ENCODE results near the gene TEX38.

DNA sequence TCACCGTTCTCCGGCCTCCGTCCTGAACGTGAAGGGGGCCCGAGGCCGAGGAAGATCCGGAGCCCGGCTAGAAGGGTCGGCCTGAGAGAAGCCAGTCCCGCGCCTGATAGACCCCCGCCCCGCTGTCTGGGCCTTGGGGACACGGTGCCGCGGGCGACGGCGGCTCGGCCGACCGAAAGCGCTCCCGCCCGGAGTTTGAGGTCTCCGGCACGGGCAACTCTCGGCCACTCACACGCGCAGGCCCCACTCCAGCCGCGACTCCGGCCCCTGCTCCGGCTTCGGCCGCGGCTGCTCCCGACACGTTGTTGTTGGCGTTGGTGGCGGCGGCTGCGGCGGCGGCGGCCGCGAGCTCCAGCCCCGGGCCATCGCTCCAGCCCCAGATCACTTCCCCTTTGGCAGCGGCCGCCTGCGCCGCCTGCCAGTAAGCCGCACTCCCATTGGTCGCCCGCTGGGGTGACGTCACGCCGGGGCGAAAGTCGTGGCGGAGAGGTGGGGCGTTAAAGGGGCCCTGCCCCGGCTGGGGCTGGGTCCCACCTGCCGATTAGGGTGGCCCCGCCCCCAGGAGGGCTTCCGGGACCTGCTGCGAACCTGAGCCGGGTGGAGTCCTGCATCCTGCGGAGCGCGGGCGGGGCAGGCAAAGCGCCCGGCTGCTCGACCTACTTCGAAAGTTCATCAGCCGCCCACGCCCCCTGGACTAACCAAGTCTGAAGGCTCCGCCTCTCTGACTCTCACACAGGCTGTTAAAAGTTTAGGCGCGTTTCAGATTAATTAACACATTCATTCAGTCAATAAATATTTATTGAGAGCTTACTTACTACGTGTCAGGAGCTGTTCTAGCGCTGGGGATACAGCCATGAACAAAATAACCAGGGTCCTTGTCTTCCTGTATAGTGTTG, 47.3 kb downstream of the TEX38 start, which contains the start of gene EFCAB14:
- TF ChIP-seq, protein P1, sequence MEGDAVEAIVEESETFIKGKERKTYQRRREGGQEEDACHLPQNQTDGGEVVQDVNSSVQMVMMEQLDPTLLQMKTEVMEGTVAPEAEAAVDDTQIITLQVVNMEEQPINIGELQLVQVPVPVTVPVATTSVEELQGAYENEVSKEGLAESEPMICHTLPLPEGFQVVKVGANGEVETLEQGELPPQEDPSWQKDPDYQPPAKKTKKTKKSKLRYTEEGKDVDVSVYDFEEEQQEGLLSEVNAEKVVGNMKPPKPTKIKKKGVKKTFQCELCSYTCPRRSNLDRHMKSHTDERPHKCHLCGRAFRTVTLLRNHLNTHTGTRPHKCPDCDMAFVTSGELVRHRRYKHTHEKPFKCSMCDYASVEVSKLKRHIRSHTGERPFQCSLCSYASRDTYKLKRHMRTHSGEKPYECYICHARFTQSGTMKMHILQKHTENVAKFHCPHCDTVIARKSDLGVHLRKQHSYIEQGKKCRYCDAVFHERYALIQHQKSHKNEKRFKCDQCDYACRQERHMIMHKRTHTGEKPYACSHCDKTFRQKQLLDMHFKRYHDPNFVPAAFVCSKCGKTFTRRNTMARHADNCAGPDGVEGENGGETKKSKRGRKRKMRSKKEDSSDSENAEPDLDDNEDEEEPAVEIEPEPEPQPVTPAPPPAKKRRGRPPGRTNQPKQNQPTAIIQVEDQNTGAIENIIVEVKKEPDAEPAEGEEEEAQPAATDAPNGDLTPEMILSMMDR (conservative IDR thresholded peaks at IDR 0.05; ENCODE audit: low read length), result no peak
- no peak for TF ChIP-seq EZH2phosphoT487 (IDR thresholded peaks at IDR 0.05; ENCODE audit: borderline replicate concordance, low read depth, low read length)

Data from OCI-LY7 (cell line).